ENCODE results near the gene ESPL1.

ESPL1 gene

DNA sequence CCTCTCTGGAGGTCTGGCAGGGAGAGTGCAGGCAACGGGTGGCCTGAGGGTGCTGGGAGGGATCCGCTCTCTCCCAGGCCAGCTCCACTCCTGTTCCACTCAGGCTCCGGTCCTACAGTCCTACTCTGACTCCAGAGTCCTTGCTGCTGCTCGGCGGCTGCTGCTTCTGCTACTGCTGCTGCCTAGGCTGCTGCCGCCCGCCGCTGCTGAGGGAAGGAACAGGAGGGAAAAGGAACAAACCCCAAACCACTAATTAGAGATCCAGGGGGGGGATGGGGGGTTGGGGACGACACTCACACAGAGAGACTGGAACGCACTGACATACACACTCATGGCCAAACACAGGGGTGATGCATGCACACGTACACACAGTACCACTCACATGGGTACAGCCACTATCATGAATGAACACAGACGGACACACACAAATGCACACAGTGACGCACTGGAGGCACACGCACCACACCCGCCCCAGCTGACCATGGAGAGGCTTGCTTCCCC lies 68.1 kb downstream of the ESPL1 start, which contains the start of gene SP7:
SP7 (minus strand) TSS at position 174 of the 501 bp plus-strand sequence. CDS start 708 bp downstream, outside the sequence.
- DNase-seq (ENCODE audit: low read depth in 2 of 2) = no peak

DNA sequence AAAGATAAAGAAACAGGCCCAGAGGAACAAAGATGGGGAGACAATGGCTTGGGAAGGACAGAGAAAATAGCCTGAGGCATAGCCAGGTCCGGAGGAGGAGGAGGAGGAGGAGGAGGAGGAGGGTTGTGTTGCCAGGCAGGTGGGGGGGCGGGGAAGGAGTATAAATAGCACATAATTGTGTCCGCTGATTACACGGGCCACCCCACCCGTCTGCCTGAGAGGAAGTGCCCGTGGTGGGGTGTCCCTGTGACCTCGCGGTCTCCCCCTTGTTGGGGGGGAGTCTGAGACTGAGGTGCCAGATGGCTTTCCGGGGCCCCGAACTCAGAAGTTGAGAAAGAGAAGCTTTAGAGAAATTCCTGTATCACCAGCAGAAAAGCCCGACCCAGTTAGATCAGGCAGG lies 69.9 kb downstream of the ESPL1 start:
- DNase-seq (ENCODE audit: low read depth in 2 of 2) = no peak

DNA sequence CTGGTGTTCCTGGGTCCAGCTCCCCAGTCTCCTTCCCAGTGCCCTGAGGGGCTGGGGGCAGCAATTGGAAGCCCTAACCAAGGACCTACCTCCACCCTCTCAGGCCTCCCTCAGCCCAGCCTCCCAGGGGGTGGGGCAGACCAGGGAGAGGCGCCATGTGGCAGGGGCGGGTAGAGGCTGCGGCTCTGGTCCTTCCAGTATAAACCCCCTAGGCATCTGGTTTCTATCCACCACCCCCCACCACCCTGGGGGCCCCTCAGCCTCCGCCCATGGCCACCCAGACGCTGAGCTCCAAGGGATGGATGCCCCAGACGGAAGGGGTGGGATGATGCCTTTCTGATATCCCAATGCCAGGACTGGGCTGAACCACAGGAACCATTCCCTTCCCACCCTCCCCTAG lies 70.8 kb downstream of the ESPL1 start:
- no peak for DNase-seq (ENCODE audit: low read depth in 2 of 2)

DNA sequence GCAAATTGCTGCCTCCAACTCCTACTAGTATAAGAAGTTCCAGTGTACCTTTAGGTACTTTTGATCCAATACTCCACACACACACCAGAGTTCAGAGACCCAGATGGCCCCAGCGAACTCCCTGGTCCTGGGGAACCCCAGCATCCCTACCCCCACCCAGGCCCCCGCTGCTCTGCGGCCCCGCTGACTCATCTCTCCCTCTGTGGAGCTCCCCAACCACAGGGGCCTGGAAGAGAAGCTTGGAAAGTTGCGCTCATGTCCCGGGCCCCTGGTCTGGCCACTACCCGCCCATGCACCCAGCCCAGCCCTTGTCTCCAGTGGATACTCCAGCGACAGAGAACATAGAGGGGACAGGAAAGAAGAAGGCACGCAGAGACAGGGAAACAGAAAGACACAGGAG lies 72.3 kb downstream of the ESPL1 start:
- DNase-seq (ENCODE audit: low read depth in 2 of 2) = no peak

All from stimulated activated CD8-positive, alpha-beta memory T cell treated with anti-CD3 and anti-CD28 coated beads, Interleukin-7, amount 100 ng/mL, for 4 hours (primary cell).